H1 (cell line): ENCODE data around the gene ARHGEF35. TPM values are rescaled to one million over a fixed set of nuclear protein-coding genes. Genes with fewer than 3 reads are reported as not detected.

ENCODE experiments used
- CTCF ChIA-PET: fragments of 300-600 bp; sonication (Branson Sonifier 250); formaldehyde crosslinking; loops from one replicate; lab custom pipeline; 2021; ENCODE audit not compliant: partially characterized antibody; lab: Charles Lee
- POLR2A ChIA-PET: fragments of 300-600 bp; sonication (Branson Sonifier 250); formaldehyde crosslinking; loops from one replicate; lab custom pipeline; 2021; ENCODE audit warnings: inconsistent platforms; ENCODE audit not compliant: partially characterized antibody; lab: Charles Lee
- DNase-seq, 2 experiments: peaks; one replicate each; pipeline versions ENCODE4 v3.0.0 to v3.0.0-alpha.2; 2010 to 2022; ENCODE audit warnings: low spot score in 2 of 2, low read depth in 1 of 2, mixed read lengths in 1 of 2
- FAIRE-seq: peaks from 2 replicates; lab custom pipeline; 2011; peaks lifted over from hg19 to GRCh38; lab: Jason Lieb, UNC
- H2AFZ ChIP-seq: 2 replicates; pipeline ENCODE4 v1.8.1; 2012; ENCODE audit warnings: low read length, inconsistent platforms
- H2AK5ac ChIP-seq: 2 replicates; pipeline ENCODE4 v1.6.1; 2013; ENCODE audit warnings: low read depth, low read length
- H2BK120ac ChIP-seq: replicated peaks from 2 replicates; pipeline ENCODE3; 2013; ENCODE audit warnings: low read depth, low read length, inconsistent platforms
- H2BK12ac ChIP-seq: 2 replicates; pipeline ENCODE4 v1.6.1; 2013; ENCODE audit warnings: low read depth, low read length
- H2BK15ac ChIP-seq: 2 replicates; pipeline ENCODE4 v1.6.1; 2013; ENCODE audit warnings: low read length
- H2BK20ac ChIP-seq: 2 replicates; pipeline ENCODE4 v1.6.1; 2013; ENCODE audit warnings: low read length
- H2BK5ac ChIP-seq: 2 replicates; pipeline ENCODE4 v1.6.1; 2013; ENCODE audit warnings: low read depth, low read length
- H3K14ac ChIP-seq: 2 replicates; pipeline ENCODE4 v1.6.1; 2013; ENCODE audit warnings: inconsistent platforms; ENCODE audit not compliant: insufficient read length
- H3K18ac ChIP-seq: 2 replicates; pipeline ENCODE4 v1.6.1; 2013; ENCODE audit warnings: low read length; ENCODE audit errors: extremely low read depth
- H3K23ac ChIP-seq: 2 replicates; pipeline ENCODE4 v1.6.1; 2013; ENCODE audit warnings: inconsistent platforms; ENCODE audit not compliant: insufficient read length
- H3K23me2 ChIP-seq: 2 replicates; pipeline ENCODE4 v1.6.1; 2013; ENCODE audit warnings: low read depth, low read length
- H3K27ac ChIP-seq: 2 replicates; pipeline ENCODE4 v1.6.1; 2011; ENCODE audit warnings: low read depth, low read length, inconsistent platforms
- H3K27me3 ChIP-seq, 4 experiments: replicated peaks in 1 of 4; 1 replicate in 1 of 4; 2 replicates in 3 of 4; pipeline versions ENCODE4 v1.6.1 to v1.8.1; 2011 to 2013; ENCODE audit warnings: low read length in 3 of 4, mild to moderate bottlenecking in 3 of 4, inconsistent platforms in 2 of 4, mixed read lengths in 2 of 4, moderate library complexity in 1 of 4; ENCODE audit not compliant: control insufficient read depth in 3 of 4, insufficient read depth in 3 of 4; ENCODE audit errors: extremely low read depth in 1 of 4
- H3K36me3 ChIP-seq, 4 experiments: 2 replicates each; pipeline versions ENCODE4 v1.6.1 to v1.8.1; 2011 to 2013; ENCODE audit warnings: mild to moderate bottlenecking in 4 of 4, low read length in 3 of 4, moderate library complexity in 2 of 4, control low read depth in 1 of 4, inconsistent platforms in 1 of 4; ENCODE audit not compliant: insufficient read depth in 4 of 4, control insufficient read depth in 2 of 4
- H3K4ac ChIP-seq: replicated peaks from 2 replicates; pipeline ENCODE3; 2013; ENCODE audit warnings: low read length, low read depth, mixed read lengths, inconsistent platforms; ENCODE audit not compliant: insufficient read length
- H3K4me1 ChIP-seq, 4 experiments: replicated peaks in 1 of 4; 1 replicate in 1 of 4; 2 replicates in 3 of 4; pipeline versions ENCODE4 v1.6.1 to v1.8.1; 2011 to 2013; ENCODE audit warnings: low read length in 3 of 4, inconsistent platforms in 2 of 4, mixed read lengths in 1 of 4; ENCODE audit not compliant: insufficient read depth in 4 of 4, control insufficient read depth in 3 of 4
- H3K4me2 ChIP-seq, 2 experiments: 2 replicates each; pipeline versions ENCODE4 v1.6.1 to v1.8.1; 2011 to 2013; ENCODE audit warnings: low read depth in 2 of 2, low read length in 2 of 2, control low read depth in 1 of 2, inconsistent platforms in 1 of 2, mild to moderate bottlenecking in 1 of 2; ENCODE audit not compliant: insufficient read depth in 1 of 2
- H3K4me3 ChIP-seq, 4 experiments: fragments of 200-600, 300-600 bp in 1 of 4; sonication (generic), shearing (Covaris generic), sonication (Bioruptor Twin) in 1 of 4; 2 replicates each; pipeline versions ENCODE4 v1.5.1 to v1.8.1; 2011 to 2016; ENCODE audit warnings: low read length in 4 of 4, low read depth in 3 of 4, control low read depth in 2 of 4, inconsistent platforms in 2 of 4, mild to moderate bottlenecking in 2 of 4, mixed read lengths in 1 of 4, moderate library complexity in 1 of 4; ENCODE audit not compliant: insufficient read depth in 2 of 4; ENCODE audit errors: extremely low read depth in 1 of 4
- H3K56ac ChIP-seq: replicated peaks from 2 replicates; pipeline ENCODE3; 2013; ENCODE audit warnings: low read depth, mild to moderate bottlenecking, mixed read lengths, low read length, inconsistent platforms; ENCODE audit not compliant: insufficient read length
- H3K79me1 ChIP-seq: 2 replicates; pipeline ENCODE4 v1.6.1; 2013; ENCODE audit warnings: low read depth, low read length, control low read depth
- H3K79me2 ChIP-seq, 2 experiments: 2 replicates each; pipeline versions ENCODE4 v1.6.1 to v1.8.1; 2012 to 2013; ENCODE audit warnings: low read length in 2 of 2, mild to moderate bottlenecking in 2 of 2, inconsistent platforms in 1 of 2; ENCODE audit not compliant: insufficient read depth in 2 of 2, control insufficient read depth in 1 of 2
- H3K9ac ChIP-seq, 4 experiments: replicated peaks in 1 of 4; 1 replicate in 1 of 4; 2 replicates in 3 of 4; pipeline versions ENCODE4 v1.6.1 to v1.8.1; 2011 to 2013; ENCODE audit warnings: low read depth in 3 of 4, low read length in 3 of 4, control low read depth in 2 of 4, mild to moderate bottlenecking in 2 of 4, moderate library complexity in 2 of 4, inconsistent platforms in 1 of 4; ENCODE audit errors: extremely low read depth in 1 of 4
- H3K9me3 ChIP-seq, 2 experiments: 2 replicates each; pipeline versions ENCODE4 v1.6.1 to v1.8.1; 2012 to 2013; ENCODE audit warnings: mild to moderate bottlenecking in 2 of 2, moderate library complexity in 2 of 2, control low read depth in 1 of 2, inconsistent platforms in 1 of 2, low read depth in 1 of 2, low read length in 1 of 2, mixed read lengths in 1 of 2; ENCODE audit not compliant: insufficient read depth in 2 of 2
- H4K20me1 ChIP-seq, 2 experiments: replicated peaks in 1 of 2; 2 replicates each; pipeline versions ENCODE3 to v1.8.1; 2011 to 2013; ENCODE audit warnings: inconsistent platforms in 2 of 2, low read length in 2 of 2, mild to moderate bottlenecking in 1 of 2; ENCODE audit not compliant: insufficient read depth in 2 of 2, control insufficient read depth in 1 of 2
- H4K5ac ChIP-seq: 2 replicates; pipeline ENCODE4 v1.6.1; 2013; ENCODE audit warnings: low read length, low read depth, mixed read lengths, inconsistent platforms; ENCODE audit not compliant: insufficient read length
- H4K8ac ChIP-seq: 2 replicates; pipeline ENCODE4 v1.8.0; 2013; ENCODE audit warnings: mild to moderate bottlenecking, moderate library complexity, low read length, inconsistent platforms; ENCODE audit not compliant: insufficient read depth; ENCODE audit errors: extremely low read depth
- H4K91ac ChIP-seq: replicated peaks from 2 replicates; pipeline ENCODE3; 2013; ENCODE audit warnings: low read length, mixed read lengths, inconsistent platforms; ENCODE audit not compliant: insufficient read length
- EP300 ChIP-seq, 2 experiments: IDR thresholded peaks; 1 replicate in 1 of 2; 2 replicates in 1 of 2; pipeline ENCODE4 v1.6.1; 2011 to 2012; ENCODE audit warnings: low read depth in 2 of 2, low read length in 2 of 2, mild to moderate bottlenecking in 2 of 2, borderline replicate concordance in 1 of 2, inconsistent platforms in 1 of 2, moderate library complexity in 1 of 2
- NRF1 ChIP-seq: IDR thresholded peaks from 2 replicates; pipeline ENCODE4 v1.6.1; 2011; ENCODE audit warnings: mild to moderate bottlenecking, low read depth, low read length, improper control_type of control experiment
- RNF2 ChIP-seq: fragments of 200-900, 300-1000 bp; sonication (generic); IDR thresholded peaks from 2 replicates; pipeline ENCODE4 v1.7.1; 2016; ENCODE audit warnings: borderline replicate concordance, low read depth, mild to moderate bottlenecking, antibody characterized with exemption, low read length; ENCODE audit not compliant: poor library complexity, severe bottlenecking; ENCODE audit errors: missing control alignments
- WGBS, 2 experiments: shearing (Covaris generic) in 1 of 2; methylation state at CpG; one replicate each; pipeline versions ENCODE4 v1.1.6 to v1.1.7; 2013 to 2015; ENCODE audit warnings: low lambda C conversion rate in 2 of 2, mixed read lengths in 2 of 2, inconsistent platforms in 1 of 2, low coverage in 1 of 2, missing lambda C conversion rate in 1 of 2; ENCODE audit not compliant: insufficient replicate concordance in 2 of 2, insufficient coverage in 1 of 2, insufficient read length in 1 of 2; ENCODE audit errors: extremely low coverage in 1 of 2, missing lambda C conversion rate in 1 of 2; 5-methylcytosine and 5-hydroxymethylcytosine counted together
- polyA plus RNA-seq, 7 experiments: library from polyadenylated mRNA; depleted of rRNA in 3 of 7; stranded (reverse) in 5 of 7; unstranded in 2 of 7; fragments of >200 nt in 5 of 7; fragments of 200-250 nt in 2 of 7; gene quantifications; 1 replicate in 5 of 7; 2 replicates in 1 of 7; 4 replicates in 1 of 7; pipeline versions ENCODE4 v1.2.1 to v1.2.3, GENCODE V29; 2011 to 2013; ENCODE audit warnings: missing spikeins in 2 of 7, mixed read lengths in 2 of 7
- total RNA-seq: library from RNA; stranded (reverse); fragmentation: NEBNext Ultra II Directional; extraction: Animal tissue kit (Norgen Biotek cat#: 25700); gene quantifications from 2 replicates; pipeline ENCODE4 v1.2.1, GENCODE V29; 2021

The ARHGEF35 gene
- total and polyA plus RNA-seq, 2 of the 8 experiments (the other 6 are each of a cell fraction or from before 2014, with no cell fraction given) = 1.3 to 11.8 TPM

- Histone ChIP-seq H2BK120ac (no peak overlapping the region), H3K23ac (no peak overlapping the region), H3K79me2 (no peaks in the 10 kb centered on the region), H2BK5ac (no peak overlapping the region), H3K23me2 (no peaks in the 10 kb centered on the region), H3K27ac (no peak overlapping the region), H3K4me1 (no peaks in the 10 kb centered on the region), H3K36me3 (no peaks in the 10 kb centered on the region), H3K27me3 (no peaks in the 10 kb centered on the region), H3K56ac (no peak overlapping the region), H4K20me1 (no peaks in the 10 kb centered on the region), H2AK5ac (no peak overlapping the region), H3K9me3 (peaks cover 3 to 4% of the 10 kb centered on the region in 2 experiments; a peak in 2 of 4 replicates), H3K9ac (no peak overlapping the region), H3K18ac (no peak overlapping the region), H2AFZ (no peak overlapping the region), H4K8ac (no peak overlapping the region), H2BK20ac (no peak overlapping the region), H2BK12ac (no peak overlapping the region), H3K4ac (no peak overlapping the region), H3K4me3 (no peak overlapping the region), H3K14ac (no peak overlapping the region), H3K79me1 (no peaks in the 10 kb centered on the region), H4K91ac (no peak overlapping the region), H3K4me2 (no peak overlapping the region), H2BK15ac (no peak overlapping the region), H4K5ac (no peak overlapping the region)
- WGBS, 2 experiments = 89% methylated on average over 5 of the region's 5 CpGs; no CpG with 5 or more reads in 1 of the 2 experiments
- CTCF ChIA-PET = no interaction called here
- no peak for FAIRE-seq
- no peak for DNase-seq
- POLR2A ChIA-PET = no interaction called here
- TF ChIP-seq RNF2 (no peak), EP300 (IDR thresholded peaks at IDR 0.05; ENCODE audit: borderline replicate concordance in 1 of 2, low read depth in 2 of 2, low read length in 2 of 2) (no peak), NRF1 (no peak)
These were observed 21.0 kb downstream of the ARHGEF35 start for GRCh38 chr7:144174613-144175012.
